Measurements from ENCODE around the gene PRR18.
"Not testable (repeated sequence)": the region's sequence is repeated elsewhere in the genome, so short reads cannot be mapped to it uniquely, and the experiment has no call there.

PRR18 gene

GRCh38 chr6:166345672-166346071 is 37.5 kb upstream of the PRR18 start:
- not testable (repeated sequence) for H3K36me3 ChIP-seq (ENCODE audit: control insufficient read depth, insufficient read depth, low read length); H3K9me3 ChIP-seq (ENCODE audit: control insufficient read depth, low read length); H3K4me3 ChIP-seq (ENCODE audit: insufficient read depth, low read depth, low read length); H3K4me1 ChIP-seq (ENCODE audit: control insufficient read depth, insufficient read depth, low read length); H3K27ac ChIP-seq (ENCODE audit: insufficient read depth, low read depth, low read length, poor library complexity, severe bottlenecking); H3K27me3 ChIP-seq (ENCODE audit: control insufficient read depth, insufficient read depth, low read length, poor library complexity, severe bottlenecking)
- 87 to 92% methylated on average over 9 of the region's 9 CpGs for WGBS, 2 experiments

- not testable (repeated sequence) for H3K27ac ChIP-seq (ENCODE audit: insufficient read depth, low read depth, low read length, poor library complexity, severe bottlenecking); H3K27me3 ChIP-seq (ENCODE audit: control insufficient read depth, insufficient read depth, low read length, poor library complexity, severe bottlenecking); H3K36me3 ChIP-seq (ENCODE audit: control insufficient read depth, insufficient read depth, low read length); H3K9me3 ChIP-seq (ENCODE audit: control insufficient read depth, low read length); H3K4me3 ChIP-seq (ENCODE audit: insufficient read depth, low read depth, low read length); H3K4me1 ChIP-seq (ENCODE audit: control insufficient read depth, insufficient read depth, low read length)
- 94 to 97% methylated on average over 2 of the region's 2 CpGs for WGBS, 2 experiments
Measured at GRCh38 chr6:166344921-166345320, 36.7 kb upstream of the PRR18 start.

- H3K9me3 ChIP-seq (ENCODE audit: control insufficient read depth, low read length): no peaks in the 10 kb centered on the region
- no peak overlapping the region for H3K4me3 ChIP-seq (ENCODE audit: insufficient read depth, low read depth, low read length)
- no peaks in the 10 kb centered on the region for H3K4me1 ChIP-seq (ENCODE audit: control insufficient read depth, insufficient read depth, low read length)
- no peaks in the 10 kb centered on the region for H3K36me3 ChIP-seq (ENCODE audit: control insufficient read depth, insufficient read depth, low read length)
- no peak overlapping the region for H3K27ac ChIP-seq (ENCODE audit: insufficient read depth, low read depth, low read length, poor library complexity, severe bottlenecking)
- no peaks in the 10 kb centered on the region for H3K27me3 ChIP-seq (ENCODE audit: control insufficient read depth, insufficient read depth, low read length, poor library complexity, severe bottlenecking)
- WGBS, 2 experiments: 88 to 90% methylated on average over 8 of the region's 8 CpGs
Measured at GRCh38 chr6:166344240-166344639, 36.0 kb upstream of the PRR18 start.

- 73 to 81% methylated on average over 3 of the region's 3 CpGs for WGBS, 2 experiments
- no peaks in the 10 kb centered on the region for H3K27me3 ChIP-seq (ENCODE audit: control insufficient read depth, insufficient read depth, low read length, poor library complexity, severe bottlenecking)
- no peak overlapping the region for H3K27ac ChIP-seq (ENCODE audit: insufficient read depth, low read depth, low read length, poor library complexity, severe bottlenecking)
- no peaks in the 10 kb centered on the region for H3K4me1 ChIP-seq (ENCODE audit: control insufficient read depth, insufficient read depth, low read length)
- H3K9me3 ChIP-seq (ENCODE audit: control insufficient read depth, low read length): no peaks in the 10 kb centered on the region
- H3K36me3 ChIP-seq (ENCODE audit: control insufficient read depth, insufficient read depth, low read length): no peaks in the 10 kb centered on the region
- peak overlapping the region; percentile 77 for H3K4me3 ChIP-seq (ENCODE audit: insufficient read depth, low read depth, low read length)
Measured at GRCh38 chr6:166343150-166343487, 34.9 kb upstream of the PRR18 start.

- no peaks in the 10 kb centered on the region for H3K4me1 ChIP-seq (ENCODE audit: control insufficient read depth, insufficient read depth, low read length)
- 0 to 1% methylated on average over 73 of the region's 73 CpGs for WGBS, 2 experiments
Measured at GRCh38 chr6:166342349-166343149, 34.4 kb upstream of the PRR18 start, which contains the start of gene SFT2D1. Gene SFT2D1, minus strand, starts transcription at chr6:166342545. Its CDS starts 64 bp downstream, at chr6:166342481.

GRCh38 chr6:166341977-166342348 is 33.8 kb upstream of the PRR18 start:
- 2% methylated on average over 16 of the region's 16 CpGs for WGBS, 2 experiments
- Histone ChIP-seq H3K4me1 (ENCODE audit: control insufficient read depth, insufficient read depth, low read length) (no peaks in the 10 kb centered on the region), H3K27ac (ENCODE audit: insufficient read depth, low read depth, low read length, poor library complexity, severe bottlenecking) (peak overlapping the region; percentile 38)

More at GRCh38 chr6:166342349-166343149, 34.4 kb upstream of the PRR18 start, which contains the start of gene SFT2D1:
- H3K4me3 ChIP-seq (ENCODE audit: insufficient read depth, low read depth, low read length): peak within 1 kb of the TSS; percentile 77
- no peaks in the 10 kb centered on the region for H3K27me3 ChIP-seq (ENCODE audit: control insufficient read depth, insufficient read depth, low read length, poor library complexity, severe bottlenecking)
- no peaks in the 10 kb centered on the region for H3K36me3 ChIP-seq (ENCODE audit: control insufficient read depth, insufficient read depth, low read length)
- no peaks in the 10 kb centered on the region for H3K9me3 ChIP-seq (ENCODE audit: control insufficient read depth, low read length)
- H3K27ac ChIP-seq (ENCODE audit: insufficient read depth, low read depth, low read length, poor library complexity, severe bottlenecking): peak within 1 kb of the TSS; percentile 38

GRCh38 chr6:166341464-166341863 is 33.3 kb upstream of the PRR18 start:
- WGBS, 2 experiments: 70 to 73% methylated on average over 7 of the region's 7 CpGs
- no peaks in the 10 kb centered on the region for H3K4me1 ChIP-seq (ENCODE audit: control insufficient read depth, insufficient read depth, low read length)

More at GRCh38 chr6:166341977-166342348, 33.8 kb upstream of the PRR18 start:
- Histone ChIP-seq H3K27me3 (ENCODE audit: control insufficient read depth, insufficient read depth, low read length, poor library complexity, severe bottlenecking) (no peaks in the 10 kb centered on the region), H3K4me3 (ENCODE audit: insufficient read depth, low read depth, low read length) (peak overlapping the region; percentile 77), H3K36me3 (ENCODE audit: control insufficient read depth, insufficient read depth, low read length) (no peaks in the 10 kb centered on the region), H3K9me3 (ENCODE audit: control insufficient read depth, low read length) (no peaks in the 10 kb centered on the region)

GRCh38 chr6:166338854-166339253 is 30.7 kb upstream of the PRR18 start:
- Histone ChIP-seq H3K27me3 (ENCODE audit: control insufficient read depth, insufficient read depth, low read length, poor library complexity, severe bottlenecking) (no peaks in the 10 kb centered on the region), H3K9me3 (ENCODE audit: control insufficient read depth, low read length) (no peaks in the 10 kb centered on the region), H3K4me3 (ENCODE audit: insufficient read depth, low read depth, low read length) (no peak overlapping the region), H3K36me3 (ENCODE audit: control insufficient read depth, insufficient read depth, low read length) (no peaks in the 10 kb centered on the region), H3K27ac (ENCODE audit: insufficient read depth, low read depth, low read length, poor library complexity, severe bottlenecking) (no peak overlapping the region), H3K4me1 (ENCODE audit: control insufficient read depth, insufficient read depth, low read length) (no peaks in the 10 kb centered on the region)
- 94 to 95% methylated on average over 9 of the region's 9 CpGs for WGBS, 2 experiments

More at GRCh38 chr6:166341464-166341863, 33.3 kb upstream of the PRR18 start:
- H3K9me3 ChIP-seq (ENCODE audit: control insufficient read depth, low read length): no peaks in the 10 kb centered on the region
- peak overlapping the region; percentile 77 for H3K4me3 ChIP-seq (ENCODE audit: insufficient read depth, low read depth, low read length)
- no peaks in the 10 kb centered on the region for H3K36me3 ChIP-seq (ENCODE audit: control insufficient read depth, insufficient read depth, low read length)
- no peaks in the 10 kb centered on the region for H3K27me3 ChIP-seq (ENCODE audit: control insufficient read depth, insufficient read depth, low read length, poor library complexity, severe bottlenecking)
- no peak overlapping the region for H3K27ac ChIP-seq (ENCODE audit: insufficient read depth, low read depth, low read length, poor library complexity, severe bottlenecking)

GRCh38 chr6:166336847-166337246 is 28.7 kb upstream of the PRR18 start:
- Histone ChIP-seq H3K27ac (ENCODE audit: insufficient read depth, low read depth, low read length, poor library complexity, severe bottlenecking) (no peak overlapping the region), H3K4me1 (ENCODE audit: control insufficient read depth, insufficient read depth, low read length) (no peaks in the 10 kb centered on the region), H3K27me3 (ENCODE audit: control insufficient read depth, insufficient read depth, low read length, poor library complexity, severe bottlenecking) (no peaks in the 10 kb centered on the region), H3K36me3 (ENCODE audit: control insufficient read depth, insufficient read depth, low read length) (no peaks in the 10 kb centered on the region), H3K9me3 (ENCODE audit: control insufficient read depth, low read length) (no peaks in the 10 kb centered on the region), H3K4me3 (ENCODE audit: insufficient read depth, low read depth, low read length) (no peak overlapping the region)
- 92% methylated on average over 3 of the region's 3 CpGs for WGBS, 2 experiments

- no peak overlapping the region for H3K4me3 ChIP-seq (ENCODE audit: insufficient read depth, low read depth, low read length)
- H3K27ac ChIP-seq (ENCODE audit: insufficient read depth, low read depth, low read length, poor library complexity, severe bottlenecking): no peak overlapping the region
- H3K4me1 ChIP-seq (ENCODE audit: control insufficient read depth, insufficient read depth, low read length): no peaks in the 10 kb centered on the region
- H3K36me3 ChIP-seq (ENCODE audit: control insufficient read depth, insufficient read depth, low read length): no peaks in the 10 kb centered on the region
- WGBS, 2 experiments: 93 to 95% methylated on average over 11 of the region's 11 CpGs
- H3K9me3 ChIP-seq (ENCODE audit: control insufficient read depth, low read length): no peaks in the 10 kb centered on the region
- no peaks in the 10 kb centered on the region for H3K27me3 ChIP-seq (ENCODE audit: control insufficient read depth, insufficient read depth, low read length, poor library complexity, severe bottlenecking)
Measured at GRCh38 chr6:166335378-166336302, 27.4 kb upstream of the PRR18 start.
